Mesenchymal stem cell (in vitro differentiated cells and primary cell): ENCODE measurements around the gene STRN.

Source experiments
- DNase-seq: peaks from one replicate; pipeline ENCODE4 v3.0.0-alpha.2; 2013
- H2AFZ ChIP-seq: one replicate; pipeline ENCODE4 v1.6.1; 2013; ENCODE audit warnings: low read depth, mild to moderate bottlenecking, control low read depth, inconsistent platforms, low read length, moderate library complexity
- H2AK5ac ChIP-seq: 2 replicates; pipeline ENCODE4 v1.6.1; 2013; ENCODE audit warnings: low read length, moderate library complexity, mild to moderate bottlenecking, inconsistent platforms; ENCODE audit not compliant: severe bottlenecking
- H2BK120ac ChIP-seq: one replicate; pipeline ENCODE4 v1.6.1; 2013; ENCODE audit warnings: low read depth, mild to moderate bottlenecking, inconsistent platforms, low read length, moderate library complexity
- H2BK12ac ChIP-seq, 2 experiments: one replicate each; pipeline ENCODE4 v1.6.1; 2013; ENCODE audit warnings: inconsistent platforms in 2 of 2, low read length in 2 of 2, mild to moderate bottlenecking in 2 of 2, moderate library complexity in 2 of 2, control low read depth in 1 of 2
- H2BK15ac ChIP-seq: one replicate; pipeline ENCODE4 v1.6.1; 2013; ENCODE audit warnings: mild to moderate bottlenecking, low read depth, inconsistent platforms; ENCODE audit not compliant: poor library complexity, severe bottlenecking
- H2BK5ac ChIP-seq: 2 replicates; pipeline ENCODE4 v1.6.1; 2013; ENCODE audit warnings: low read depth, mild to moderate bottlenecking, low read length, control low read depth, inconsistent platforms; ENCODE audit not compliant: poor library complexity, severe bottlenecking
- H3K14ac ChIP-seq, 2 experiments: one replicate each; pipeline ENCODE4 v1.6.1; 2013; ENCODE audit warnings: inconsistent platforms in 2 of 2, low read length in 2 of 2, control low read depth in 1 of 2, mild to moderate bottlenecking in 1 of 2, moderate library complexity in 1 of 2
- H3K18ac ChIP-seq, 2 experiments: one replicate each; pipeline ENCODE4 v1.6.1; 2013; ENCODE audit warnings: inconsistent platforms in 2 of 2, low read length in 2 of 2, control low read depth in 1 of 2, low read depth in 1 of 2, mild to moderate bottlenecking in 1 of 2
- H3K23ac ChIP-seq, 2 experiments: one replicate each; pipeline ENCODE4 v1.6.1; 2013; ENCODE audit warnings: inconsistent platforms in 2 of 2, low read length in 2 of 2, mild to moderate bottlenecking in 2 of 2, moderate library complexity in 2 of 2, control low read depth in 1 of 2
- H3K27ac ChIP-seq: 2 replicates; pipeline ENCODE4 v1.5.1; 2013; ENCODE audit warnings: mild to moderate bottlenecking, moderate library complexity, low read length, control low read depth, inconsistent platforms; ENCODE audit not compliant: poor library complexity, severe bottlenecking
- H3K27me3 ChIP-seq, 2 experiments: 2 replicates each; pipeline versions ENCODE4 v1.6.1 to v1.7.0; 2013; ENCODE audit warnings: low read length in 2 of 2, mild to moderate bottlenecking in 2 of 2, moderate library complexity in 2 of 2, control low read depth in 1 of 2, inconsistent platforms in 1 of 2; ENCODE audit not compliant: control insufficient read depth in 1 of 2, insufficient read depth in 1 of 2
- H3K36me3 ChIP-seq, 2 experiments: 2 replicates each; pipeline versions ENCODE4 v1.6.1 to v1.7.0; 2013; ENCODE audit warnings: low read length in 2 of 2, control low read depth in 1 of 2, inconsistent platforms in 1 of 2, low read depth in 1 of 2, mild to moderate bottlenecking in 1 of 2; ENCODE audit not compliant: insufficient read depth in 2 of 2, control insufficient read depth in 1 of 2
- H3K4ac ChIP-seq, 2 experiments: one replicate each; pipeline ENCODE4 v1.6.1; 2013; ENCODE audit warnings: inconsistent platforms in 2 of 2, low read length in 2 of 2, mild to moderate bottlenecking in 2 of 2, moderate library complexity in 2 of 2, control low read depth in 1 of 2, low read depth in 1 of 2
- H3K4me1 ChIP-seq: 2 replicates; pipeline ENCODE4 v1.6.1; 2013; ENCODE audit warnings: low read depth, low read length, control low read depth; ENCODE audit not compliant: control insufficient read depth, insufficient read depth
- H3K4me2 ChIP-seq: 2 replicates; pipeline ENCODE4 v1.6.1; 2013; ENCODE audit warnings: low read length, mild to moderate bottlenecking, inconsistent platforms; ENCODE audit not compliant: poor library complexity, severe bottlenecking
- H3K4me3 ChIP-seq, 2 experiments: 2 replicates each; pipeline versions ENCODE4 v1.5.1 to v1.7.0; 2013; ENCODE audit warnings: low read length in 2 of 2, mild to moderate bottlenecking in 2 of 2, control low read depth in 1 of 2, low read depth in 1 of 2; ENCODE audit not compliant: insufficient read depth in 1 of 2
- H3K79me1 ChIP-seq: replicated peaks from 2 replicates; pipeline ENCODE4 v1.6.1; 2013; ENCODE audit warnings: mild to moderate bottlenecking, control low read depth, low read length, inconsistent platforms; ENCODE audit not compliant: poor library complexity, severe bottlenecking
- H3K9ac ChIP-seq: 2 replicates; pipeline ENCODE4 v1.7.0; 2013; ENCODE audit warnings: mild to moderate bottlenecking, low read length, moderate library complexity
- H3K9me3 ChIP-seq: 2 replicates; pipeline ENCODE4 v1.7.0; 2013; ENCODE audit warnings: mild to moderate bottlenecking, low read length; ENCODE audit not compliant: control insufficient read depth
- H4K8ac ChIP-seq: one replicate; pipeline ENCODE4 v1.6.1; 2013; ENCODE audit warnings: inconsistent platforms, mild to moderate bottlenecking, low read length, moderate library complexity
- H4K91ac ChIP-seq: one replicate; pipeline ENCODE4 v1.6.1; 2013; ENCODE audit warnings: mild to moderate bottlenecking, low read length, inconsistent platforms
- WGBS: methylation state at CpG from one replicate; pipeline ENCODE4 v1.1.7; 2013; ENCODE audit warnings: mixed read lengths; 5-methylcytosine and 5-hydroxymethylcytosine counted together

Gene STRN

DNA sequence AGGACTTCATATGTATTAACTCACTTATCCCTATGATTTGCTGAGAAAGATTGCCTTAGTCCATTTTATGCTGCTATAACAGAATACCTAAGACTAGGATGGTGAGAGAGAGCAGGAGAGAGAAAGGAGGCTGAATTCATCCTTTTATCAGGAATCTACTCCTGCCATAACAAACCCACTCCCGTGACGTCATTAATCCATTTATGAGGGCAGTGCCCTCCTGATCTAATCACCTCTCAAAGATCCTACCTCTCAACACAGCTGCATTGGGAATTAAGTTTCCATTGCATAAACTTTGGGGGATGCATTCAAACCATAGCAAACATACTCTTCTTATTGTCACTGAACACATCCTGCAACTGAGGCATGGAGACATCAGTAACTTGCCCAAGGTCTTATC is 147.8 kb downstream of the STRN start:
- no peaks in the 10 kb centered on the region for H3K36me3 ChIP-seq
- no peaks in the 10 kb centered on the region for H3K27me3 ChIP-seq
- no peak overlapping the region for H4K8ac ChIP-seq
- no peak overlapping the region for H3K23ac ChIP-seq
- H2AFZ ChIP-seq: no peak overlapping the region
- H2BK15ac ChIP-seq: no peak overlapping the region
- H3K4me2 ChIP-seq: no peak overlapping the region
- H2BK12ac ChIP-seq: no peak overlapping the region
- DNase-seq: no peak
- no peak overlapping the region for H4K91ac ChIP-seq
- no peak overlapping the region for H3K4ac ChIP-seq
- no peaks in the 10 kb centered on the region for H3K79me1 ChIP-seq
- H2BK5ac ChIP-seq: no peak overlapping the region
- H3K4me3 ChIP-seq: no peak overlapping the region
- H3K9ac ChIP-seq: no peak overlapping the region
- H3K4me1 ChIP-seq: peaks cover 2% of the 10 kb centered on the region
- H2BK120ac ChIP-seq: no peak overlapping the region
- no peak overlapping the region for H3K27ac ChIP-seq
- H3K9me3 ChIP-seq: no peaks in the 10 kb centered on the region
- no peak overlapping the region for H3K18ac ChIP-seq
- H2AK5ac ChIP-seq: no peak overlapping the region
- WGBS: 95% methylated on average over 2 of the region's 2 CpGs
- H3K14ac ChIP-seq: no peak overlapping the region

DNA sequence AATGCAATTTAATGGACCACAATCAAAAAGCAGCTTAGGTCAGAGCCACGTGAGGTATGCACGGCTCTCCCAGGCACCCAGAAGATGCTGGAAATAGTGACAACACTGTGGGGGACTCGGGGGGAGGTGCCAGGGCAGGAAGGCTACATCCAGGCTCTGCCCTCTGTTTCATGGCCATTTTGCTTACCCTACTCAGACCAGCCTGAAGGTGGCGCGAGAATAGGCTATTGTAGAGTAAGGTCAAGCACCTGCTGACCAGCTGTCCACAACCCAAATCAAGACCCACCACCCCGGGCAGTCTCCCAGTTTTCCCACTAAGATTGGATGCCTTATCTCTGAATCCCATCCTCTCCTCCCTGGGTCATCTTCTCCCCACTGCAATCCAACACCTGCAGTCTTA is 154.1 kb downstream of the STRN start:
- Histone ChIP-seq H2AFZ (no peak overlapping the region), H2AK5ac (no peak overlapping the region), H3K36me3 (no peaks in the 10 kb centered on the region), H2BK15ac (no peak overlapping the region), H3K79me1 (no peaks in the 10 kb centered on the region), H3K27ac (no peak overlapping the region), H3K9me3 (no peaks in the 10 kb centered on the region), H4K91ac (no peak overlapping the region), H2BK120ac (no peak overlapping the region), H3K4me2 (no peak overlapping the region), H2BK5ac (no peak overlapping the region), H3K27me3 (no peaks in the 10 kb centered on the region), H4K8ac (no peak overlapping the region), H3K4ac (no peak overlapping the region), H2BK12ac (no peak overlapping the region), H3K4me1 (peaks cover 2% of the 10 kb centered on the region), H3K9ac (no peak overlapping the region), H3K23ac (no peak overlapping the region), H3K14ac (no peak overlapping the region), H3K4me3 (no peak overlapping the region), H3K18ac (no peak overlapping the region)
- WGBS: 33% methylated on average over 6 of the region's 6 CpGs
- DNase-seq: no peak

DNA sequence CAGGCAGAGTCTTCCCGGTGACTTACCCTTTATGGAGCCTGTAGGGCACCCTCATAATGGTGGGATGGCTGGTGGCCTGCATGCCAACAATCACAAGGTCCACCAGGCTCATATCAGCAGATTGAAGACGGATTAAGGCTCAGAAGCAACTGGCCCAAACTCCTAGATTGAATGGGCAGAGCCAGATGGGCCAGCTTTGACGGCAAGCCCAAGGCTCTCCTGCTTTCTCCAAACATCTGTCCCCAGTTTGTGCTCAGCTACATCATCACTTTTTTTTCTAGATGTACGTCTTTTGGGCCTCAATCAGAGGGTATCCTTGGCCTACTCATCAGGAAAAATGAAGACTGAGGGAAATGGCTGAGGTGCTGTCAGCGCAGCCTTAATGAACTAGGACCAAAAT is 155.3 kb downstream of the STRN start:
- Histone ChIP-seq H2BK15ac (no peak overlapping the region), H3K9me3 (no peaks in the 10 kb centered on the region), H3K79me1 (no peaks in the 10 kb centered on the region), H2AFZ (no peak overlapping the region), H3K14ac (no peak overlapping the region), H3K18ac (no peak overlapping the region), H3K36me3 (no peaks in the 10 kb centered on the region), H3K4ac (no peak overlapping the region), H2BK120ac (no peak overlapping the region), H2AK5ac (no peak overlapping the region), H2BK12ac (no peak overlapping the region), H3K27ac (no peak overlapping the region), H3K23ac (no peak overlapping the region), H3K4me3 (no peak overlapping the region), H3K9ac (no peak overlapping the region), H3K27me3 (no peaks in the 10 kb centered on the region), H3K4me1 (peaks cover 2% of the 10 kb centered on the region), H4K91ac (no peak overlapping the region), H3K4me2 (no peak overlapping the region), H2BK5ac (no peak overlapping the region), H4K8ac (no peak overlapping the region)
- no peak for DNase-seq
- WGBS: 81% methylated on average over 5 of the region's 5 CpGs

DNA sequence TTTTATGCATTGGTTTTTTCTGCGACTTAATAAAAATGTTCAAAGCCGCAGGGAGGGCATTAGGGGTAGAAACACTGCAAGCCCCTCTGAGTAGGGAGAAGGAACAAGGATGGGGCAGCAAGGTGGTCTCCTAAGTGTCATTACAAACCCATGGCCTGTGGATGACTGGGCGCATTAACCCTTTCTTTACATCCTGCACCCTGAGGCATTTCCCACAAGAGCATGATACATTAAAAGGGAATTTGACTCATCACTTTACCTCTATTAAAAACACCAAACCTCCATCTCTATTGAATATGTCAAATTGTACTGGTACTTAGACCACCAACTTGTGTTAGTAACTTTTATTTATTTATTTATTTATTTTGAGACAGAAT is 157.3 kb downstream of the STRN start:
- WGBS: 95% methylated on average over 3 of the region's 3 CpGs
- Histone ChIP-seq H4K91ac (no peak overlapping the region), H3K18ac (no peak overlapping the region)

More for the DNA sequence above, 157.3 kb downstream of the STRN start:
- Histone ChIP-seq H3K79me1 (no peaks in the 10 kb centered on the region), H3K4me2 (no peak overlapping the region), H3K4me3 (no peak overlapping the region), H3K27ac (no peak overlapping the region), H3K23ac (no peak overlapping the region), H3K9me3 (no peaks in the 10 kb centered on the region), H3K4me1 (peaks cover 2% of the 10 kb centered on the region), H3K36me3 (no peaks in the 10 kb centered on the region), H2BK15ac (no peak overlapping the region), H2BK12ac (no peak overlapping the region), H3K9ac (no peak overlapping the region), H2AK5ac (no peak overlapping the region), H3K27me3 (no peaks in the 10 kb centered on the region), H4K8ac (no peak overlapping the region), H3K14ac (no peak overlapping the region), H3K4ac (no peak overlapping the region), H2BK5ac (no peak overlapping the region), H2AFZ (no peak overlapping the region), H2BK120ac (no peak overlapping the region)
- DNase-seq: no peak
